Left cardiac atrium (tissue), 4 donors: Measurements from ENCODE around the gene SMAD1. TPM values are rescaled to one million over a fixed set of nuclear protein-coding genes. Genes with fewer than 3 reads are reported as not detected.
"Not testable (repeated sequence)": the region's sequence is repeated elsewhere in the genome, so short reads cannot be mapped to it uniquely, and the experiment has no call there.

ENCODE experiments used
- ATAC-seq, 2 donors: fragments of 200-7000 bp; cut with Tn5 transposase; one replicate each; pipeline ENCODE4 v1.9.1; 2020; ENCODE audit warnings: mild to moderate bottlenecking in 2 of 2, moderate library complexity in 2 of 2
- DNase-seq: peaks from one replicate; pipeline ENCODE4 v3.0.0-alpha.2; 2020
- intact Hi-C, 2 donors: fragments of 100-400 bp; cut with DNase I; formaldehyde crosslinking; loops; one replicate each; pipeline versions ENCODE4 v1.14.1 to v1.15.1; 2022 to 2023
- total RNA-seq, 2 donors: library from RNA; stranded (reverse); fragmentation: NEBNext Ultra II Directional; extraction: Animal tissue kit (Norgen Biotek cat#: 25700); gene quantifications; one replicate each; pipeline ENCODE4 v1.2.1, GENCODE V29; 2021
- donor health status: DM: no; HTN: yes; CAD: no.
- donor health status: DM: no; HTN: yes; CAD: no; lungs with severe emphysema.
- donor health status: DM: yes; HTN: yes; CAD: no.
- donor health status: Dilated cardiomyopathy.

Gene SMAD1
- total RNA-seq, 2 donors from 2014 or later = 9.8 to 10.6 TPM

DNA sequence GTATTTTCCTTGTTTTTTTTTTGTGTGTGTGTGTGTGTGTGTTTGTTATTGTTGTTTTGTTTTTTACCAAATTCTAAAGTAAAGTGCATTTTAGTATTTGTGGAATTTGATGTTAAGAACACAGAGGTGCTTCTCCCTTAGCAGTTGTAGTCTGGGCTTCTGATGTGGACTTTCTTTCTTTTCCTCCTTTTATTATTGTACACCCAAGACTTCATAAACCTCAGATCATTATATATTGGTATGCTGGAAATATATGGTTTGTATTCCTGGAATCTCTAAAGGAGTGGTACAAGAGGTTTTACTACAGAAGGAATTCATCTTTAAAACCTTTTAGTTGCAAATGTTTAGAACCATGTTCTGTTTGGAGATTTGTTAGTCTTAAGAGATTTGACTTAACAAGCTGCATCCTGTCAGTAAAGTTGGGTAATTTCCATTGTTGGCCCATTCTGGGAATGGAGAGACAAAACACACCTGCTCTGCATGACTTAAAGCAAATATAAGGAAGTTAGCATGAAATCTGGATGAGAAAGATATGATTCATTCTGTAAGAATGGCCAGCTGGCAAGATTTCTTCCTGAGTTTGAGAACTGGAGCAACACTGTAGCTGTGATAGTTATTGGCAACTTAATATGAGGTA lies 64.0 kb downstream of the SMAD1 start:
- intact Hi-C loops = no loop called here
- DNase-seq (no peak), ATAC-seq (peak; percentile 74 to 81)

DNA sequence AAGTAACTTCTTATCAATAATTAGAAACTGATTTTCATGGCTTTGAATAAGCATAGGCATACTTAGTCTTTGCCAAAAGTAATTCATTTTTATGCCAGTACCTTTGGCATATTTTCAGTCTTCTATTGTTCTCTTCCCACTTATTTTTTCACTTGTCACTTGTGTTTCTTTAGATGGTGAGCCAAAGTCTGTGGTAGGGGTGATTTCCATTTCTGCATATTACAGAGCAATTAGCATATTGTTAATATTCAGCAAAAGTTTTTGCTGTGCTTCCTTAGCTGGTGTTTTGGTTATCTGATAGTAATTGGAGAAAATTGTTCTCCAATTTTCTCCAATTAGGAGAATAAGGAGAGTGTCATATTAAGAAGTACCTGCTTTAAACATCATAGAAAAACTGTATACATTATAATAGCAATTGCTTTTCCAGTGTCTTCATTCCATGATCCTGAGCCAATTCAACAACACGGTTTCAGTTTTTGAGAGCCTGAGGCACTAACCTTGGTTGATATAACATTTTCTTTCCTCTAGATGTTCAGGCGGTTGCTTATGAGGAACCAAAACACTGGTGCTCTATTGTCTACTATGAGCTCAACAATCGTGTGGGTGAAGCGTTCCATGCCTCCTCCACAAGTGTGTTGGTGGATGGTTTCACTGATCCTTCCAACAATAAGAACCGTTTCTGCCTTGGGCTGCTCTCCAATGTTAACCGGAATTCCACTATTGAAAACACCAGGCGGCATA lies 64.7 kb downstream of the SMAD1 start:
- ATAC-seq (peak in 1 of 2 donors; percentile 67), DNase-seq (no peak)
- intact Hi-C loops = no loop called here

DNA sequence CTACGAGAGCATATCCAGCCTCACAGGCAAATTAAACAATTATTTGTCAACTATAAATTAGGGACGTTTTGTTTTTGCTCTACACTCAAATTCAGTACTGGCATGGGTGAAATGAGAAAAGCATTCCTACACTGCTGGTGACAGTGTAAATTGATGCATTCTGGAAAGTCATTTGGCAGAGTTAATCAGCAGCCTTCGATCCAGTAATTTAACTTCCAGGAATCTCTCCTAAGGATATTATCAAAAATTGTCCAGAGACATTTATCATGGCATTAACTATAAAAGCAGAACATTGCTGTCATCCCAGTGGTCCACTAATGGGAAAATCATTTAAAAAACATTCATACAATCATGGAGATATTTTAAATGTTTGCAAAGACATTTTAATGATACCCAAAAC lies 70.0 kb downstream of the SMAD1 start:
- DNase-seq (no peak), ATAC-seq (no peak)
- intact Hi-C loops = loop anchor here in 1 of 2 donors (10.0 kb wide), 1 partner anchor 397 kb away; no protein-coding TSS in a partner anchor

DNA sequence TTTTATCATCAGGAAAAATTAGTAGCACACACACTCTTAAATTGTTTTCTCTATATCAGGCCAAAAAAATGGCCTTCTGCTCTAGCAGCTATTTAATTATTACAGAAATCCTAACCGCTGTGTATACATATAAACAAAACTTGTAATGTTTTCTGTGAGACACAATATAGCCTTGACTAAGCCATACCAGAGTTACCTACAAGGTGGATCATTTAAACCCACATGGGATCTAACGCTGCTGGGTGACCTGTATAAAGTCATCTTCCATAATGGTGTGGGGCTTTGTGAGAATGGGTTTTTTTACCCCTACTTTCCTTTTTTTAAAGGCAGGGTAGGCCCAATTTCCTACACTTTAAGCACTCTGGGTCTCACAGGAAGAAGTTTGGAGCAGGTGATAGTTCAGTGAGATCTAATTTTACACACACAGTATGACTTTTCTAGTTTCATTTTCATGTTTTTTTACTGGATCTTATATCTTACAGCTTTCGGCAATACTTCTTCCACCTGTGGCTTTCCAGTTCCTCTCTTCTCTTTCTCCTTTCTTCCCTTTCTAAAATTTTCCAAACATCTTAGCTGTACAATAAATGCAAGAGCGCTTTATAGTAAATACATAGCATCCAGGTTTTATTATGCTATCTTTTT lies 70.6 kb downstream of the SMAD1 start:
- no peak for ATAC-seq
- intact Hi-C loops = loop anchor here in 1 of 2 donors (10.0 kb wide), 1 partner anchor 398 kb away; no protein-coding TSS in a partner anchor

DNA sequence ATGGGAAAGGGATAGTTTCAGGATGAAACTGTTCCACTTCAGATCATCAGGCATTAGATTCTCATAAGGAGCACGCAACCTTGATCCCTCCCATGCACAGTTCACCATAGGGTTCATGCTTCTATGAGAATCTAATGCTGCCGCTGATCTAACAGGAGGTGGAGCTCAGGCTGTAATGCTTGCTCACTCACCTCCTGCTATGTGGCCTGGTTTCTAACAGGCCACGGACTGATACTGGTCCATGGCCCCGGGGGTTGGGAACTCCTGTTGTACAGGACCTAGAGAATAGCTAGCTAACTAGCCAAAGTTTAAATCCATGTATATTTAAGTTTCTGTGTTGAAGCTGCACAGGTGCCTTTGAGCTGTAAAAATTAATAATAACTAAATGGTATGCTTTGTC lies 71.7 kb downstream of the SMAD1 start:
- no peak for ATAC-seq
- intact Hi-C loops = loop anchor here in 1 of 2 donors (10.0 kb wide), 1 partner anchor 399 kb away; no protein-coding TSS in a partner anchor
- no peak for DNase-seq

More for the DNA sequence above, 70.6 kb downstream of the SMAD1 start:
- DNase-seq = no peak

DNA sequence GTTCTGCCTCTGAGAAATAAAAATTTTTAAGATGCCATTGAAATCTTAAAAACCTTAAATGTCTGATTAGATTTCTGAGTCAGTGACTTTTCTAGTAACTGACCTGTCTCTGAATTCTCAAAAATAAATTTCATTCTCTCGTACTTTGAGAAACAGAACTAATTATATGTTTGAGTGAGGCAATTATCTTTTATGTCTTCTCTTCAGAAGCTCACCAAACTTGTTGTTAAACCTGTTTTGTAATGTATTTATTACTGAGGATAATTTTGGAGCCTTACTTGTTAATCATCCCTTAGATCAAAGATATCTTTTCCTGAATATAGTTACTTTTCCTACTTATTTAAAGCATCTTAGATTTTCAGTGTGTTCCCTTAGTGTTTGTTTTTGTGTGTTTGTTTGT lies 73.0 kb downstream of the SMAD1 start:
- DNase-seq = no peak
- no peak for ATAC-seq
- intact Hi-C loops = loop anchor here in 1 of 2 donors (5.0 to 10.0 kb wide), 2 partner anchors 72 to 400 kb away; partner anchors contain the start of gene SMAD1

DNA sequence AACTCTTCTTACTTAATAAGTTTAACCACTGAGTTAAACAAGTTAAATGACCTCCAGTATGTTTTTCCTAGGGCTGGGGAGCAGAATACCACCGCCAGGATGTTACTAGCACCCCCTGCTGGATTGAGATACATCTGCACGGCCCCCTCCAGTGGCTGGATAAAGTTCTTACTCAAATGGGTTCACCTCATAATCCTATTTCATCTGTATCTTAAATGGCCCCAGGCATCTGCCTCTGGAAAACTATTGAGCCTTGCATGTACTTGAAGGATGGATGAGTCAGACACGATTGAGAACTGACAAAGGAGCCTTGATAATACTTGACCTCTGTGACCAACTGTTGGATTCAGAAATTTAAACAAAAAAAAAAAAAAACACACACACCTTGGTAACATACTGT lies 76.1 kb downstream of the SMAD1 start:
- intact Hi-C loops = loop anchor here in 1 of 2 donors (1.0 to 10.0 kb wide), 3 partner anchors 75 to 403 kb away; partner anchors contain the start of gene SMAD1
- peak; percentile 71 to 83 for ATAC-seq
- peak; percentile 36 for DNase-seq

DNA sequence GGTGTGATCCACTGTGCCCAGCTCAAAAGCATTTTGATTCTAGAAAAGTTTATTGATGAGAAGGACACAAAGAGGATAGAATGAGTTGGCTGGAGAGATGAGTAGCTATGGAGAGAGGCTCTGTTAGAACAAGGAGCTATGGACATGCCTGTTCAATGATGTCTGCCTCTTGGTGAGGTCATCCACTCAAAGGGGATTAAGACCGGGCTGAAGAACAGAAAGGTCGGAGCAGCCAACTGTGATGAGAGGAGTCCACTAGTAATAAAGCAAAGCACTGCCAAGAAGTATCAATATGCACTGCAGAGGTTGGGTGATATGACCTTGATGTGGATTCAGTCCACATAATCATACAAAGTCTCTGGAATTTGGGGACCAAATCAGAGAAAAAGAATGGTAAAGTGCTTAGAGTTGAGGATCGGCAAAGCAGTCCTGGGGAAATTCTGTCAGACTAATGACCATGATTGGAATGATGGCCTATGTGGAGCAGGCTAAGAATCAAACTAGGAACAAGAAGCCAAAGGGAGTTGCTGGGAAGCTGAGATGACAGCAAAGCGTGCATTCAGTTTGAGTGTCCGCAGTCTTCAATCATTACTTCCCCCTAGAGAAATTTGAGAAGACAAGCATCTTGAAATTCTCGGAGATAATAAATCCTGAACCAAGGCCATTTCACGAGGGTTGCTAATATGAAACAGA lies 81.8 kb downstream of the SMAD1 start:
- no peak for DNase-seq
- intact Hi-C loops = loop anchor here in 1 of 2 donors (10.0 kb wide), 1 partner anchor 329 kb away; no protein-coding TSS in a partner anchor
- peak in 1 of 2 donors; percentile 37 for ATAC-seq

DNA sequence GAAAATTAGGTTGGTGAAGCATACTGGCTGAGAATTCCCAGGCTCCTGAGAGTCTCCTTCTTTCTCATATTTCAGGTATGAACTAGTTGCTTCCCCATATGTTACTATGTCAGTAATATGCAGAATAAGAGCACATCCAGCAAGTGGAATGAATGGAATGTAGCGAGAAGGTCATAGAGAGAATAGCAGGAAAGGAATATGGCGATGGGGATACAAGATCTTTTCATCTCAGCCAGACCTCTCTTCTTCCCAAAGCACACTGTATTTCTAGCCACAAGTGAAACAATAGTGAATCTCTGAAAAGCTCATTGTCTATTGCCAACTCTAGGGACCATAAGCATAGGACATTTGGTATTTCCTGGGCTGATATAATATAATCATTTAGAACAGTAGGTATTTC lies 82.9 kb downstream of the SMAD1 start:
- ATAC-seq = no peak
- DNase-seq = no peak
- intact Hi-C loops = loop anchor here in 1 of 2 donors (10.0 kb wide), 1 partner anchor 330 kb away; no protein-coding TSS in a partner anchor

DNA sequence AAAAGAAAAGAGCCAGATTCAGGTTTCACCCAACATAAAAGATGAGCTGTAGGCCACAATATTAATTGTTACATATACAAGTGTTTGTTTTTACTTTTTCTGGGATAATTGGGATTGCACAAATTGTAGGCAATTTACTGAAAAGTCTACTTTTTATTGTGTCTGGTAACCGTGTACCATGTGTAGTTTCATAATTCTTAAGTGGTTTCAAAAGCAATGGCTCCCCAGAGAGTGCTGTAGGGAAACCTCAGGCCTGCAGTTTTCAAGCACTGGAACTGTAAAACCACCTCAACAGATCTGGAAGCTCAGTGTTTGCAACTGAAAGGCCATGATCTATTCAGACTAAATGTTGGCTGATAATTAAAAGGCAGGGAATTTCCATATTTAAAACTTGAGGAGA lies 83.7 kb downstream of the SMAD1 start:
- DNase-seq (no peak), ATAC-seq (no peak)
- intact Hi-C loops = loop anchor here in 1 of 2 donors (10.0 kb wide), 1 partner anchor 331 kb away; no protein-coding TSS in a partner anchor

DNA sequence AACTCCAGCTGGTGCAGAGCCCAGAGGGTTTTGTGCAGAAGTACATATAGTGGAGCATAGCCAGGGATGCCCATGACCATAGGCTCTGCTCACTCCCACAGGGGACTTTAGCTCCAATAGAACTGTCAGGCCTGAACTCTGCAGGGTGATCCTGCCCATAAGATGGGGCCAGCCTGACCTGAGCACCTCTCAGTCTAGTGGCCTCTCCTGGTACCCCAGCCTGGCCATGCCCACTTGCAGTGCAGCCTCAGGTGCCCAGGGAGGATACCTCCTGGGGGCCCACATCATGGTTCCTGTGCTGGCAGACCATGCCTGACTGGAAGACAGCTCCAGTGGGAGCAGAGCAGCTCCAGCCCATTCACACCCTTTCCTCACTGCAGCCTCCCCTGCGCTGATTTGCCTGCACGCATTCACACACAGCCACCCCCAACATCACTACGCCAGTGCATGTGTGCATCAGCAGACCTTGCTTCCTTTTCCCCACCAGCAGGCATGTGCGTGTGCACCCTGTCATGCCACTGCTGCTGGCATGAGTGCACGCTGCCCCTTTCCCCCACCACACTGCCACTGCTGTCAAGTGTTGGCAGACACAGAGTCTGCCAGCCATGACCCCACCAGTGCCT lies 84.5 kb downstream of the SMAD1 start:
- ATAC-seq (no peak), DNase-seq (no peak)
- intact Hi-C loops = loop anchor here in 1 of 2 donors (10.0 kb wide), 1 partner anchor 331 kb away; no protein-coding TSS in a partner anchor

DNA sequence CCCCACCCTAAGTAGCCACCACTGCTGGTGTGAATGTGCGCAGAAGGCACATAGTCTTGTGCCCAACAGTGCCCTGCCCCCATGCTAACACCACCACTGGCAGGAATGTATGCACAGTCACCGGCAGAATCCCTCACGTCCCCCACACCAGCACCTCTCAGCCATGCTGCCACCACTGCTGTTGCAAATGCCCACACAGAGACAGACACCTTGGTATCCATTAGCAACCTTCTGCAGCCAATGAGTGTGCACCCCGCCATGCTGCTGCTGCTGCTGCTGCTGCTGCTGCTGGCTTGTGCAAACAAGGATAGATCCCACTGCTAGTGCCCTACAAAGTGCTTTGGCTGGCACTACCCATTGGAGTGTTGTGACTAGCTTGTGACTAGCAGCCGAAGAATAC lies 85.1 kb downstream of the SMAD1 start:
- ATAC-seq (no peak), DNase-seq (no peak)
- intact Hi-C loops = loop anchor here in 1 of 2 donors (10.0 kb wide), 1 partner anchor 332 kb away; no protein-coding TSS in a partner anchor

DNA sequence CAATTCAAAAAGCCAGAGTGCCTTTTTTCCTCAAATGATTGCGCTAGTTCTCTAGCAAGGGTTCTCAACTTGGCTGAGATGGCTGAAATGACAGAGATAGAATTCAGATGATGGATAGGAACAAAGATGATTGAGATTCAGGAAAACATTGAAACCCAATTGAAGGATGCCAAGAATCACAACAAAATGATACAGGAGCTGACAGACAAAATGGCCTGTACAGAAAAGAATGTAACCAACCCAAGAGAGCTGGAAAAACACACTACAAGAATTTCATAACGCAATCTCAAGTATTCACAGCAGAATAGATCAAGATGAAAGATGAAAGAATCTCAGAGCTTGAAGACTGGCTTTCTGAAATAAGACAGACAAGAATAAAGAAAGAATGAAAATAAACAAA lies 85.9 kb downstream of the SMAD1 start:
- ATAC-seq = no peak
- intact Hi-C loops = loop anchor here in 1 of 2 donors (10.0 kb wide), 1 partner anchor 333 kb away; no protein-coding TSS in a partner anchor
- DNase-seq = no peak

DNA sequence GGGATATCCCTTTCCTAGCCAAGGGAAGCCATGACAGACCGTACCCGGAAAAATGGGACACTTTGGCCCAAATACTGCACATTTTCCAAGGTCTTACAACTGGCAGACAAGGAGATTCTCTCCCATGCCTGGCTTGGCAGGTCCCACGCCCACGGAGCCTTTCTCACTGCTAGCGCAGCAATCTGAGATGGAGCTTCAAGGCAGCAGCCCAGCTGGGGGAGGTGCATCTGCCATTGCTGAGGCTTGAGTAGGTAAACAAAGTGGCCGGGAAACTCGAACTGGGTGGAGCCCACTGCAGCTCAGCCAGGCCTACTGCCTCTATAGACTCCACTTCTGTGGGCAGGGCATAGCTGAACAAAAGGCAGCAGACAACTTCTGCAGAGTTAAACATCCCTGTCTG lies 92.9 kb downstream of the SMAD1 start:
- DNase-seq, ATAC-seq, intact Hi-C loops: not testable (repeated sequence)

DNA sequence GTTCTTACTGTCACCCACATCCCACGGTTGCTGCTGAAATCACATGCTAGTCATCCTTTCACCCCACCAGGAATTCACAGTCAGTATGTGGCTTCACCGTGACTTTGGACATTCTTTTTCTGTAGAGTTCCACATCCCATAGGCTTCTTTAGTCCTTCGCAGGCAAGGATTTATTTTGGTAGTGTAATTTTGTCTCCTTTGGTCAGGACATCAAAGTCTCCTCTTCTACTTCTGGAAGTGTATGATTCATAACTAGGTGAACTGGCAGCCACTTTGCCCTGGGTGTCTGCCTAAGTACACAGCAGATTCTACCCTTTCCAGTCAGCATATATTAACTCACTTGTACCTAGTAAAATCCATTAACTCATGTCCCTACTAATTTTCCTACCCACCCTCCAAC lies 99.3 kb downstream of the SMAD1 start:
- intact Hi-C loops = no loop called here
- DNase-seq (no peak), ATAC-seq (no peak)

DNA sequence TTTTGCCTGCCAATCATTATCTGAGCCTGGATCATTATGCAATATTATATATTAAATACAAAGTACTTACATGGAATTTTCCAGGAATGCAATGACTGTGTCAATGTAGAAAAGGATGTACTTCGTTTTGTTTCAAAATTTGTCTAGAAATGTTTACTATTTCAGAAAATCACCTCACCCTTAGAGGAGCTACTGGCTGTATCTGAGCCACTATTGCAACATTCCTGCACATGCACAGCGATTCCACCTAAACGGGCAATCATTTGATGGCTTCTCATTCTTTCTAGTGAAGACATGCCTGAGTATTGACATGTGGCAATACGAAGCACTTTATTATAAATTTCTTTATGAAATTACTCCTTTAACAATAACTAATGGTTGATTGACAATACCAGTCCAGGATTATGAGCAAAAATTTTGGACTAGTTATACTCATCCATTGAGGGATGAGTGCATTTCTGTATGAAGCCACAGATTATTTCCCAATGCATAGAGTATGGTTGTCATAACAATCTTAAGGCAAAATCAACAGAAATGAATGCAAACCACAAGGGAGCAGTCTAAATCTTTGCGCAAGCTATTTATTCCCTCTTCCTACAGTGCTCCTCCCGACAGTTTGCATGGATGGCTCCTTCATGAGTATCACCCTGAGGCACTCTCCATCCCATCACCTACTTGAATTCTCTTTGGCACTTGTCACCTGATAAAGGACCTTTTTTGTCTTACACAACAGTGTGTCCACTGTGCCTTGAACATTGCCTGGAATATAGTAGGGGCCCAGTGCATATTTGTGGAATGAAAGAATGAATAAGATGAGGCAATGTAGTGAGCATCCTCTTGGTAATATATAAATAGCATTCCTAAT lies 101.8 kb downstream of the SMAD1 start:
- ATAC-seq (no peak), DNase-seq (no peak)
- intact Hi-C loops = no loop called here

DNA sequence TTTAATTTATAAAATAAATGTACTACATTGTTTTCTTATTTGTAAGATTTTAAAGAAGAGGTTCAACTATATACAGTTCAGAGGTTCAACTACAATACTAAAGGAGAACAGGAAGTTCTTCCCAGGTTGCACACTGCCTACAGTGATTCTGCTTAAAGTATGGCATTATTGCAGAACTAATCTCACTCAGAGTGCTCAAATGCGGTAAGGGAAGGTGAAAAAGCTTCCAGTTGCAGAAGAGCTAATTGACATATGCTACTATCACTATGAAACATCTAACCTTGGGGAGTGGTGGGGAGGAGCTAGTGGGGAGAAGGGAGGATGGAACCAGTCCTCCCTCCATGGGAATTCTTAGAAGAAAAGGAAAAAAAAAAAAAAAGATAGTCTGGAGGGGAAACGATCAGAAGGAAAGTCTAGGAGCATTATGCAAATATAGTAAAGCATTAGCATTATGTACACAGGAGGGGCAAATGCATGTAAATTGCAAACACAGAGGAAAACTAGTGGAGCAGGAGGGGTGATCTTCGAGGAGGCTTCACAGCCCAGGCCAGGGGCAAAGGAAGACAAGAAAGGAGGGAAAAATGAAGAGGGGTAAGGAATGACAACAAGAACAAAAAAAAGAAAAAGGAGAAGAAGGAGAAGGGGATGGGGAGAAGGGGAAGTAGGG lies 105.6 kb downstream of the SMAD1 start:
- DNase-seq = no peak

More for the DNA sequence above, 105.6 kb downstream of the SMAD1 start:
- intact Hi-C loops = no loop called here
- ATAC-seq = no peak
